Esophagus mucosa (tissue), 1 donor: Measurements from ENCODE around the gene TSR1. TPM values are rescaled to one million over a fixed set of nuclear protein-coding genes. Genes with fewer than 3 reads are reported as not detected.
A peak's percentile ranks its signal among the peaks of the same experiment; 100 is the strongest.

ENCODE experiments used
- ATAC-seq: fragments of 200-7000 bp; cut with Tn5 transposase; one replicate; pipeline ENCODE4 v1.9.1; 2020
- total RNA-seq: library from RNA; stranded (reverse); gene quantifications from one replicate; pipeline ENCODE4 v1.2.4, GENCODE V29; 2023
- donor health status: DM: yes; HTN: yes; CAD: no.

Gene TSR1
- total RNA-seq, 1 donor from 2014 or later = 24.5 TPM

- ATAC-seq = no peak
These were observed 487 bp downstream of the TSR1 start for GRCh38 chr17:2335726-2336214.

DNA sequence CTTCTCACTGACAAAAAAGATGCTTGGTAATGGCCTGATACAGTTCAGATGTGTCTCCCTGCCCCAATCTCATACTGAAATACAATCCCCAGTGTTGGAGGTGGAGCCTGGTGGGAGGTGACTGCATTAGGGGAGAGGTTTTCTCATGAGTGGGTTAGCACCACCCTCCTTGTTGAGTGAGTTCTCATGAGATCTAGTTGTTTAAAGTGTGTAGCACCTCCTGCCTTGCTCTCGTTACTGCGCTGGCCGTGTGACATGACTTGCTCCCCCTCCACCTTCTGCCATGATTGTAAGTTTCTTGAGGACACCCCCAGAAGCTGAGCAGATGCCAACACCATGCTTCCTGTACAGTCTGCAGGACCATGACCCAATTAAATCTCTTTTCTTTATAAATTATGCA lies 5.0 kb downstream of the TSR1 start:
- ATAC-seq = no peak

- ATAC-seq = no peak
These were observed 12.5 kb downstream of the TSR1 start for GRCh38 chr17:2323629-2324314.

DNA sequence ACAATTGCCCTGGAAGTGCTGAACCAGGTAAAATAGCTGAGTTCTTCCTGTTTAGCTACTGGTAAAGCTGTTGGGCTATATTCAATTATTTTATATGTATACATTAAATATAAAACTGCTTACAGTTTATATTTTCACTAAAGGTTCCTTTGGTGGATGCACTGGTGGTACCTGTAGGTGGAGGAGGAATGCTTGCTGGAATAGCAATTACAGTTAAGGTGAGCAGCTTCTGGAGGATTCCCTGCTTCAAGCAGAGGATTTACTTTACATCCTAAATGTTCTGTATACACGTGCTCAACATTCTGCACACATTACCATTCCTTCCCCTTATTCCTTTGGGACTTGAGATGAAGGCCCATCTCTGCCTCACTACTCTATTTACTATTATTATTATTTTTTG lies 14.9 kb downstream of the TSR1 start:
- no peak for ATAC-seq

DNA sequence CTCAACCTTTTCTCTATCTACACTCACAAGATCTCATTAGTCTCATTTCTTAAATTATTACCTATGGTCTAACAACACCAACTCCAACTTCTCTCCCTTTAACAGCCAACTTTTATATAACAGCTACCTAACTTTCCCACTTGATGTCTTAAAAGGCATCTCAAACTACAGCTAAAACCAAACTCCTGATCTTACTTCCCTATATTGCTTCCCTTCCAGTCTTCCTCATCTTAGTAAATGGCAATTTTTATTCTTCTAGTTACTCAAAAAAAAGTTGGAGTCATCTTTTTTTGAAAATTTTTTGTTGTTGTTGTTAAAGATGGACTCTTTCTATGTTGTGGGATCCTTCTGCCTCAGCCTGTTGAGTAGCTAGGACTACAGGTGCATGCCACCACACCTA lies 17.2 kb downstream of the TSR1 start:
- no peak for ATAC-seq

- ATAC-seq = no peak
These were observed 18.5 kb downstream of the TSR1 start for GRCh38 chr17:2317796-2318195.

GRCh38 chr17:2316916-2317205 lies 19.4 kb downstream of the TSR1 start:
- ATAC-seq = peak; percentile 64

GRCh38 chr17:2312736-2313135 lies 23.5 kb downstream of the TSR1 start:
- ATAC-seq = no peak

- ATAC-seq = peak; percentile 8
These were observed 26.7 kb downstream of the TSR1 start for GRCh38 chr17:2309338-2310154.

DNA sequence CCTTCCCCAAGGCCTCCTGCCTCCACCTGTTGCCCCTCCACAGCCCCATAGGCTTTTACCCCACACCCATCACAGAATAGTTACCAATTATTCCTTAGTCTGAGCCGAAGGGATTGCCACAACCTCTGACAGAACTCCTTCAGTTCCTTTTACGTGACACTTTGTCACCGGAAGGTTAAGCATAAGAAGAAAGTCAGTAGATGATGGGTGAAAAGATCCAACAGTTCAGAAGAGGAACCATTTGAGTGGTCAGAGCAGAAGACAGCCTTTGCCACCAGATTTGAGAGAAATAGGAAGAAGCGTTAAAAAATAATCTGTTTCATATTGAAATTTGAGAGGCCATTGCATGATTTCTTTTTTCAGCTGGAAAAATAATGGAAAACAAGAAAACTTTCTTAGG lies 31.3 kb downstream of the TSR1 start:
- ATAC-seq = no peak

- ATAC-seq = peak; percentile 91
These were observed 32.8 kb downstream of the TSR1 start, which contains the start of the genes SMG6 and SRR for GRCh38 chr17:2303204-2304188. Gene SMG6, minus strand, starts transcription at chr17:2303785. Its CDS starts 65 bp downstream, at chr17:2303720. Gene SRR, plus strand, starts transcription at chr17:2303950. Its CDS starts 11,611 bp downstream, at chr17:2315561.

GRCh38 chr17:2302778-2303203 lies 33.5 kb downstream of the TSR1 start:
- peak; percentile 3 for ATAC-seq

- no peak for ATAC-seq
These were observed 36.5 kb downstream of the TSR1 start for GRCh38 chr17:2299756-2300155.

- no peak for ATAC-seq
These were observed 37.1 kb downstream of the TSR1 start for GRCh38 chr17:2299136-2299535.

DNA sequence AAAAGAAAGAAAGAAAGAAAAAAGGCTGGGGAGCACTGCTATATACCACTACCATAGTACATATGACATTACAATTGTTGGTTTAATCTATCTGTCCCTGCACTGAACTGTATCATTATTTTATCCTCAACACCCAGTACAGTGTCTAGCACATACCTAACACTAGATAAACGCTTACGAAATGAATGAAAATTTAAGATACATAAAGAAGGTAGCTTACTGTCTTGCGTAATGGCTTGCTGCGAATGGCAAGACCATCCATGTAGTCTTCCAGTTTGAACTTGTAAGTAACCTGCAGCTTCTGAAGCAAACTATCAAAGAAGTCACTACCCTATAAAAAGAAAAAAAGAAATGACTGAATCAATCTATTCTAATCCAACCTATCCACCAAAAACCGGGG lies 39.2 kb downstream of the TSR1 start:
- peak; percentile 74 for ATAC-seq

DNA sequence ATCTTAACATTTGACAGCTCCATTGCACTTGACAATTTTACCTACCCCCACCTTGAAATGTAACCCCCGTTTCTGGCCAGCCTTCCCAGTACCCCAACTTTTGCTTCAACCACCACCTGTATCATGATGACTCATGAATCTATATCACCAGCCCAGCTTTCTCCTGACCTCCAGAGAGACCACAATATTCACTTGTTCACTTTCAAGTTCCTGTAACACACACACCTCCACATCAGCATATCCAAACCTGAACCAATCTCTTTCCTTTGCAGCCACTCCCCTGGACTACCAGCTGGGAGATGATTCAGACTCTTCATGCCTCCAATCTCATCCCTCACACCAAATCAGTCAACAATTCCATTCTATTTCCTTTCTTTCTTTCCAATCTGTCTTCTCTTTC lies 40.7 kb downstream of the TSR1 start:
- peak; percentile 65 for ATAC-seq

- no peak for ATAC-seq
These were observed 44.2 kb downstream of the TSR1 start for GRCh38 chr17:2292100-2292499.

DNA sequence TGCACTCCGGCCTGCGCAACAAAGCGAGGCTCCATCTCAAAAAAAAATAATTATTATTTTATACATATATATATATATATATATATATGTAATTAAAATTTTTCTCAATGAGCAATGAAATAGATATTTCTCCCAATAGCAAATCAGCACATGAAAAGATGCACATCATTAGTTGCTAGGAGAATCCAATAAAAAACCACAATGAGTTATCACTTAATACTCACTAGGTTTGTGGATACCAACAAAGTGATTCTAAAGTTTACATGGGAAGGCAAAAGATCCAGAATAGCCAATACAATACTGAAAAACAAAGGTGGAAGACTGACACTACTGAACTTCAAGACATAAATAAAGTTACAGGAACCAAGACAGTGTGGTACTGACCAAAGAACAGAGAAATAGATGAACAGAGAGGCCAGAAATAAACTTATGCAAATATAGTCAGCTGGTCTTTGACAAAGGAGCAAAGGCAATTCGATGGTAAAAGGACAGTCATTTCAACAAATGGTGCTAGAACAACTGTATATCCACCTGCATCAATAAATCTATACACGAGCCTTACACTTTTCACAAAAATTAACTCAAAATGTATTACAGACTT lies 46.3 kb downstream of the TSR1 start:
- ATAC-seq = no peak

- ATAC-seq = peak; percentile 14
These were observed 53.0 kb downstream of the TSR1 start for GRCh38 chr17:2283302-2283701.

GRCh38 chr17:2282297-2282873 lies 53.9 kb downstream of the TSR1 start:
- ATAC-seq = peak; percentile 52

DNA sequence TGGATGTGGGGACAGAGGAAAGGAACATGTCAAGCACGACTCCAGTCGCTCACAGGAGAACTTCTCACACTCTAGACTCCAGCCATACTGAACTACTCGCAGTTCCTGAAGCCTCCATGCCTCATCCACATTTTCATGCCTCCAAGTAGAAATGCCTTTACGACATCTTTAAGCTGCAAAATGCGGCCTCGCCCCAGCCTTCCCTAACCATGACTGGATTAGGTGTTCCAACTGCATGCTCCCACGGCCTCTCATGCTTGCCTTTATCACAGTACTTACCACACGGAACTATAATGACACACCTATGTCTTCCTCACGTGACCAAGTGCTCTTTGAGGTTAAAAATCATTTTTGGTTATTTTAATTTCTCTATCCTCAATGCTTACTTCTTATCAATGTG lies 56.5 kb downstream of the TSR1 start:
- ATAC-seq = peak; percentile 53
